Measurements from ENCODE around the gene RIBC2. TPM values are rescaled to one million over a fixed set of nuclear protein-coding genes. Genes with fewer than 3 reads are reported as not detected.

Gene RIBC2
- total RNA-seq, 1 experiment from 2014 or later, result 2.9 TPM

Other genes with a start within 250 kb of the RIBC2 start
- 52.1 TPM for gene NUP50, start 249.8 kb upstream of the RIBC2 start, total RNA-seq (2021; ENCODE audit: unreplicated experiment)
- 42.5 TPM for gene KIAA0930, start 172.8 kb upstream of the RIBC2 start, total RNA-seq (2021; ENCODE audit: unreplicated experiment)
- gene UPK3A, start 128.7 kb upstream of the RIBC2 start, total RNA-seq (2021; ENCODE audit: unreplicated experiment), result not detected
- gene FAM118A, start 103.8 kb upstream of the RIBC2 start, total RNA-seq (2021; ENCODE audit: unreplicated experiment), result 73.2 TPM
- 0.10 TPM for gene SMC1B, start 94 bp upstream of the RIBC2 start, total RNA-seq (2021; ENCODE audit: unreplicated experiment)
- gene FBLN1, start 89.2 kb downstream of the RIBC2 start, total RNA-seq (2021; ENCODE audit: unreplicated experiment), result 143 TPM

All from Panc1 (cell line).